ENCODE data around the gene CHMP6. TPM values are rescaled to one million over a fixed set of nuclear protein-coding genes. Genes with fewer than 3 reads are reported as not detected.

Gene CHMP6
- total and polyA plus RNA-seq, 4 experiments from 2014 or later = 36.7 to 48.7 (median 41.9) TPM

DNA sequence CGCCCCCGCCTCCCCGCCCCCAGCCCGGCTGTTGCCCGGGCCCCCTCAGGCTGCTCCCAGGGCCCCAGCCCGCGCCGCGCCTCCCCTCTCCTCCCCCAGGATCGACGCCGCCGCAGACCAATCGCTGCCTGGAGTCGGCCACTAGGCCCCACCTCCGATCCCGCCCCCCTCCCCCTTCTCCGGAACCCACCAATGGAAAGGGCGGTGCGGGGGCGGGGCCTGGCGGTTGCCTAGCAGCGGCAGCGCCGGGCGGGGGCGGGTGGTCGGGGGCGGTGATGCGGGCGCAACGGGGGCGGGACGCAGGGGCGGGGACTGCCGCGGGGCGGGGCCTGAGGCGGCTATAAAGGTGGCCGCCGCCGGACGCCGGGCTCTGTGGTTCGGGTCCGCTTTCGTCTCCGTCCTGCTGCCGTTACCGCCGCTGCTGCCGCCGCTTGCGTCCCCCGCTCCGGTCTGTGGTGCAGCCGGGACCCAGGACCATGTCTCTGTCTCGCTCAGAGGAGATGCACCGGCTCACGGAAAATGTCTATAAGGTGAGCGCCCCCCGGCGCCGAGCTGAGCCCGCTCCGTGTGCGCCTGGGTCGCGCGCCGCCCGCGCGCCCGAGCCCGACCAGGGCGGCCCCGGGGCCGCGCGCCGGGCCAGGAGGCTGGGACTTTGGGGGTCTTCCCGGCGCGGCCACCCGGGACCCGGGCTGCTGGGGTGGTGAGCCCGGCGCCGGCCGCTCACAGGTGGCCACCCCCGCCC is 43.3 kb downstream of the CHMP6 start, which contains the start of gene BAIAP2:
TSS of gene BAIAP2 (plus strand) at position 373 of the 742 bp plus-strand sequence. CDS start at position 477, 104 bp downstream.
- H3K4me3 Mint-ChIP-seq = peak within 1 kb of the TSS; percentile 88 to 95 (median 92)
- no peaks in the 10 kb centered on the region for H3K27me3 ChIP-seq (ENCODE audit: insufficient read depth, low read length)
- no peaks in the 10 kb centered on the region for H3K36me3 ChIP-seq (ENCODE audit: insufficient read depth, low read length)
- peak within 1 kb of the TSS; percentile 86 to 93 (median 89) for H3K27ac Mint-ChIP-seq
- peaks cover 20% of the 10 kb centered on the region for H3K4me1 ChIP-seq (ENCODE audit: insufficient read depth, low read length)
- H3K27ac ChIP-seq (ENCODE audit: low read depth, low read length) = no peak within 1 kb of the TSS
- H3K9me3 Mint-ChIP-seq = no peaks in the 10 kb centered on the region
- POLR2A ChIA-PET (ENCODE audit: partially characterized antibody) = interaction anchor here (0.6 to 5.3 kb wide), 5 partner anchors 11 to 580 kb away, joined by 3 to 29 read pairs (median 4); partner anchors contain the start of genes NDUFAF8 and TEPSIN
- H3K4me3 ChIP-seq (ENCODE audit: low read length in 2 of 2) = peak within 1 kb of the TSS in 1 of 2 donors; percentile 49
- H3K36me3 Mint-ChIP-seq = peaks cover 0 to 1% of the 10 kb centered on the region in 2 donors
- CTCF ChIA-PET (ENCODE audit: partially characterized antibody) = no interaction called here
- DNase-seq = peak; percentile 93
- peaks cover 8 to 30% (median 14%) of the 10 kb centered on the region in 4 donors for H3K4me1 Mint-ChIP-seq
- H3K9me3 ChIP-seq (ENCODE audit: control insufficient read depth in 1 of 2, low read length in 2 of 2) = no peaks in the 10 kb centered on the region
- peaks cover 0 to 13% of the 10 kb centered on the region in 2 donors for H3K27me3 Mint-ChIP-seq
- intact Hi-C loops (cut with micrococcal nuclease) = loop anchor here (1.0 kb wide), 4 partner anchors 12 to 620 kb away; partner anchors contain the start of gene ENDOV

- DNase-seq = peak in 2 of 5 donors; percentile 19 to 27
- peaks cover 0 to 1% of the 10 kb centered on the region in 2 donors for H3K36me3 Mint-ChIP-seq
- Histone ChIP-seq H3K9me3 (ENCODE audit: control insufficient read depth in 1 of 2, low read length in 2 of 2) (no peaks in the 10 kb centered on the region), H3K36me3 (ENCODE audit: insufficient read depth, low read length) (no peaks in the 10 kb centered on the region), H3K4me3 (ENCODE audit: low read length in 2 of 2) (peak overlapping the region in 1 of 2 donors; percentile 35), H3K4me1 (ENCODE audit: insufficient read depth, low read length) (peaks cover 20% of the 10 kb centered on the region), H3K27me3 (ENCODE audit: insufficient read depth, low read length) (no peaks in the 10 kb centered on the region), H3K27ac (ENCODE audit: low read depth, low read length) (no peak overlapping the region)
- H3K4me1 Mint-ChIP-seq = peaks cover 8 to 30% (median 14%) of the 10 kb centered on the region in 4 donors
- POLR2A ChIA-PET (ENCODE audit: partially characterized antibody) = interaction anchor here (0.6 to 5.3 kb wide), 5 partner anchors 12 to 581 kb away, joined by 3 to 29 read pairs (median 4); partner anchors contain the start of genes NDUFAF8 and TEPSIN
- CTCF ChIA-PET (ENCODE audit: partially characterized antibody) = interaction anchor here (1.4 kb wide), 1 partner anchor 12 kb away, joined by 8 read pairs; no protein-coding TSS in a partner anchor
- H3K27ac Mint-ChIP-seq = peak overlapping the region in 5 of 7 donors; percentile 41 to 86 (median 80)
- peaks cover 0 to 10% of the 10 kb centered on the region in 2 donors for H3K27me3 Mint-ChIP-seq
- intact Hi-C loops (cut with micrococcal nuclease) = loop anchor here (1.0 kb wide), 1 partner anchor 620 kb away; the partner anchor contains the start of gene ENDOV
- H3K9me3 Mint-ChIP-seq = no peaks in the 10 kb centered on the region
- peak overlapping the region; percentile 79 to 87 (median 84) for H3K4me3 Mint-ChIP-seq
Observed at GRCh38 chr17:81035521-81036196, 44.0 kb downstream of the CHMP6 start.

DNA sequence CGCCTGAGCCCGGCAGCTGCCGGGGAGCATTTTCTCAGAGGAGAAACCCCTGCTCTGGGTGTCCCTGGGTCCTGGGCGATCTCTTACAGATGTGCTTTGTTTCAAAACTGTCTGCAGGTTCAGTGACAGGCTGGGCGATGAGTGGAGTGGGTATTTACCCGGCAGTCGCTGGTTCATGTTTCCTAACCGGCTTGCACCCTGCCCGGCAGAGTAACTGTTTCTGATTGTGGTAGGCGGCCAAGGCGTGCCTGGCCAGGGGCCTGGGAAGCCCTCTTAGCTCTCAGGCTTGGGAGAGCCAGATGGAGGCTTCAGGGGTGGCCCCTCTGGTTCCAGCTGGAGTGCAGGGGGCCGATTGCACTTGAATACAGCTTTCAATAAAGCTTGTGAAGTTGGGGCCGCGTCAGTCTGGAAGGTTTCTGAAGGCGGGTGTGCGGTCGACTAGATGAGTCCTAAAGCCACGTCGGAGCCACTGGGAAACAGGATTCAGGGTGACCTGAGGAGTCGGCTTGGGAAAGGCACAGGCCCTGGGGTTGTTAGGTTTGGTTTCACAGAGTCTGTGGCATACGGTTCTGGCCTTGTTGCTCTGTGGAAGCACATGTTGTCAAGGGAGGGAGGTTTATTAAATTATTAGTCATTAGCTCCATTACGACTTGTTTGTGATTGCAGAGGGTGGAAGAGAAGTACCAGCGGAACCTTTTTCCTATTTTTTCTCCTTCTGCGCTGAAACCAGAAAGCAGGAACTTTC is 44.7 kb downstream of the CHMP6 start:
- H3K4me3 Mint-ChIP-seq = peak overlapping the region; percentile 52 to 87 (median 84)
- intact Hi-C loops (cut with micrococcal nuclease) = no loop called here
- H3K9me3 Mint-ChIP-seq = no peaks in the 10 kb centered on the region
- Histone ChIP-seq H3K4me3 (ENCODE audit: low read length in 2 of 2) (no peak overlapping the region), H3K4me1 (ENCODE audit: insufficient read depth, low read length) (peaks cover 20% of the 10 kb centered on the region), H3K9me3 (ENCODE audit: control insufficient read depth in 1 of 2, low read length in 2 of 2) (no peaks in the 10 kb centered on the region), H3K27ac (ENCODE audit: low read depth, low read length) (no peak overlapping the region), H3K27me3 (ENCODE audit: insufficient read depth, low read length) (no peaks in the 10 kb centered on the region), H3K36me3 (ENCODE audit: insufficient read depth, low read length) (no peaks in the 10 kb centered on the region)
- H3K27me3 Mint-ChIP-seq = peaks cover 0 to 10% of the 10 kb centered on the region in 2 donors
- ChIA-PET POLR2A (ENCODE audit: partially characterized antibody) (interaction anchor here (1.4 to 5.3 kb wide), 3 partner anchors 13 to 65 kb away, joined by 4 to 29 read pairs (median 6); no protein-coding TSS in a partner anchor), CTCF (ENCODE audit: partially characterized antibody) (interaction anchor here (1.4 kb wide), 1 partner anchor 13 kb away, joined by 8 read pairs; no protein-coding TSS in a partner anchor)
- peak overlapping the region in 4 of 7 donors; percentile 23 to 80 (median 58) for H3K27ac Mint-ChIP-seq
- no peak for DNase-seq
- H3K4me1 Mint-ChIP-seq = peaks cover 8 to 30% (median 14%) of the 10 kb centered on the region in 4 donors
- H3K36me3 Mint-ChIP-seq = peaks cover 0 to 1% of the 10 kb centered on the region in 2 donors

DNA sequence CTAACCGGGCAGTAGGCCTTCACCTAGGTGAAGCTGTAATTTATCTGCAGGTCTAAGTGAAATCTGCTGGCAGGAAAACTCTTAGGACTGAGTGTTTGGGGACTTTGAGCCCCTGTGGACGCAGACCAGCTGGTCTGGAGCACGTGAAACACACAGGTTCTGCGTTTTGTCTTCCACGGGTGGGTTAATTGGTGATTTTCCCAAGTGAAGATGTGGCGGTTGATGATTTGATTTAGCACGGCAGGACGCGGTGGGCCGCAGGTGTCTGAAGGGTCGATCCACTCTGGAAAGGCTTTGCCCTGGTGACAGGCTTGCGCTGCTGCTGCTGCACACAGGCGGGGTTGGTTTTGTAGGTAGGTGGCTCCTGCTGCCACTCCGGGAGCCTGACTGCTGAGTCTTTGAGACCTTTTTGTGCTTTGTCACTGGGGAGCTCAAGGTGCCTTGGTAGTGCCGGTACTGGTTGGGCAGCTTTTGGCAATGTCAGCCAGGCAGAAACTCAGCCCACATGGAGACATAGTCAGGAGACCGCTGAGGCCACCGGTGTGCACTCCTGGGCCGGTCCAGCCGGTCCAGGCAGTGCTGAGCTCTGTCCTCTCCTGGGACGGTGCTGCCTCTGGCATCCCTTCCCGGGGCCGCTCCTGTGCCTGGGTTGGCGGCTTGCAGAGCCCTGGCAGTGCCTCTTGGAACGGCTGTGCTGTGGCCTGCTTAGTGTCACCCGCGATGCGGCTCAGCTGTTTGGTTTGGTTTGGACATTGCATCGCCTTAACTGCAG is 45.6 kb downstream of the CHMP6 start:
- H3K4me3 Mint-ChIP-seq = peak overlapping the region in 4 of 8 donors; percentile 41 to 81 (median 48)
- Histone ChIP-seq H3K4me1 (ENCODE audit: insufficient read depth, low read length) (peaks cover 20% of the 10 kb centered on the region), H3K27ac (ENCODE audit: low read depth, low read length) (no peak overlapping the region), H3K4me3 (ENCODE audit: low read length in 2 of 2) (no peak overlapping the region), H3K9me3 (ENCODE audit: control insufficient read depth in 1 of 2, low read length in 2 of 2) (no peaks in the 10 kb centered on the region), H3K27me3 (ENCODE audit: insufficient read depth, low read length) (no peaks in the 10 kb centered on the region), H3K36me3 (ENCODE audit: insufficient read depth, low read length) (no peaks in the 10 kb centered on the region)
- intact Hi-C loops (cut with micrococcal nuclease) = no loop called here
- no peak for DNase-seq
- POLR2A ChIA-PET (ENCODE audit: partially characterized antibody) = interaction anchor here (1.3 to 5.3 kb wide), 2 partner anchors 19 to 583 kb away, joined by 3 to 29 read pairs; no protein-coding TSS in a partner anchor
- CTCF ChIA-PET (ENCODE audit: partially characterized antibody) = interaction anchor here (1.4 to 1.5 kb wide), 2 partner anchors 14 kb away, joined by 5 to 8 read pairs; no protein-coding TSS in a partner anchor
- peaks cover 0 to 1% of the 10 kb centered on the region in 2 donors for H3K36me3 Mint-ChIP-seq
- H3K4me1 Mint-ChIP-seq = peaks cover 8 to 30% (median 14%) of the 10 kb centered on the region in 4 donors
- no peaks in the 10 kb centered on the region for H3K9me3 Mint-ChIP-seq
- peak overlapping the region in 3 of 7 donors; percentile 1 to 74 (median 23) for H3K27ac Mint-ChIP-seq
- H3K27me3 Mint-ChIP-seq = peaks cover 0 to 10% of the 10 kb centered on the region in 2 donors

- H3K4me3 Mint-ChIP-seq = peak overlapping the region in 3 of 8 donors; percentile 25 to 41 (median 32)
- intact Hi-C loops (cut with micrococcal nuclease) = no loop called here
- ChIA-PET POLR2A (ENCODE audit: partially characterized antibody) (interaction anchor here (1.3 kb wide), 1 partner anchor 584 kb away, joined by 3 read pairs; no protein-coding TSS in a partner anchor), CTCF (ENCODE audit: partially characterized antibody) (interaction anchor here (1.5 kb wide), 1 partner anchor 15 kb away, joined by 5 read pairs; no protein-coding TSS in a partner anchor)
- H3K9me3 ChIP-seq (ENCODE audit: control insufficient read depth in 1 of 2, low read length in 2 of 2) = no peaks in the 10 kb centered on the region
- H3K36me3 Mint-ChIP-seq = peaks cover 0 to 1% of the 10 kb centered on the region in 2 donors
- no peaks in the 10 kb centered on the region for H3K36me3 ChIP-seq (ENCODE audit: insufficient read depth, low read length)
- H3K27ac Mint-ChIP-seq = peak overlapping the region in 1 of 7 donors; percentile 74
- H3K4me1 Mint-ChIP-seq = peaks cover 8 to 27% (median 13%) of the 10 kb centered on the region in 4 donors
- no peaks in the 10 kb centered on the region for H3K27me3 ChIP-seq (ENCODE audit: insufficient read depth, low read length)
- no peak for DNase-seq
- H3K27me3 Mint-ChIP-seq = peaks cover 0 to 10% of the 10 kb centered on the region in 2 donors
- H3K27ac ChIP-seq (ENCODE audit: low read depth, low read length) = no peak overlapping the region
- peaks cover 17% of the 10 kb centered on the region for H3K4me1 ChIP-seq (ENCODE audit: insufficient read depth, low read length)
- no peaks in the 10 kb centered on the region for H3K9me3 Mint-ChIP-seq
- no peak overlapping the region for H3K4me3 ChIP-seq (ENCODE audit: low read length in 2 of 2)
Observed at GRCh38 chr17:81037798-81038733, 46.4 kb downstream of the CHMP6 start.
